Endothelial cell of umbilical vein (primary cell): ENCODE measurements around the gene OXSR1. TPM values are rescaled to one million over a fixed set of nuclear protein-coding genes. Genes with fewer than 3 reads are reported as not detected.

Experiments used
- BruUV-seq: library from RNA; stranded (reverse); fragments of 400-500 nt; replicated peaks from 2 replicates; lab custom pipeline; 2021; lab: Mats Ljungman, UMichigan
- CTCF ChIA-PET: fragments of 300-600, 350-600 bp; sonication (Branson Sonifier 250); formaldehyde crosslinking; loops from one replicate; lab custom pipeline; 2021; ENCODE audit warnings: antibody characterized with exemption, inconsistent platforms; lab: Charles Lee
- POLR2A ChIA-PET: fragments of 300-600, 350-600 bp; sonication (Branson Sonifier 250); formaldehyde crosslinking; loops from one replicate; lab custom pipeline; 2021; ENCODE audit warnings: antibody characterized with exemption, inconsistent platforms; lab: Charles Lee
- DNase-seq: peaks from one replicate; pipeline ENCODE4 v3.0.0-alpha.2; 2011; ENCODE audit warnings: low read depth, low spot score
- FAIRE-seq: peaks from 2 replicates; lab custom pipeline; 2011; peaks lifted over from hg19 to GRCh38; lab: Jason Lieb, UNC
- H2AFZ ChIP-seq: 2 replicates; pipeline ENCODE4 v1.6.0; 2012; ENCODE audit warnings: low read depth, low read length, control low read depth, inconsistent platforms
- H3K27ac ChIP-seq: 2 replicates; pipeline ENCODE4 v1.5.1; 2011; ENCODE audit warnings: low read depth, mild to moderate bottlenecking, control low read depth, low read length, moderate library complexity; ENCODE audit not compliant: insufficient read depth
- H3K27me3 ChIP-seq, 2 experiments: 2 replicates each; pipeline versions ENCODE4 v1.6.0 to v1.6.1; 2011; ENCODE audit warnings: low read length in 2 of 2, mixed read lengths in 1 of 2; ENCODE audit not compliant: control insufficient read depth in 2 of 2, insufficient read depth in 2 of 2
- H3K36me3 ChIP-seq, 2 experiments: 2 replicates in 1 of 2; 3 replicates in 1 of 2; pipeline ENCODE4 v1.5.1; 2011; ENCODE audit warnings: low read length in 2 of 2, mild to moderate bottlenecking in 1 of 2, moderate library complexity in 1 of 2; ENCODE audit not compliant: control insufficient read depth in 2 of 2, insufficient read depth in 2 of 2; ENCODE audit errors: extremely low read depth in 1 of 2
- H3K4me1 ChIP-seq: 3 replicates; pipeline ENCODE4 v1.5.1; 2011; ENCODE audit warnings: mild to moderate bottlenecking, low read length; ENCODE audit not compliant: control insufficient read depth, insufficient read depth; ENCODE audit errors: extremely low read depth
- H3K4me2 ChIP-seq: 2 replicates; pipeline ENCODE4 v1.6.1; 2011; ENCODE audit warnings: low read length, control low read depth, mixed read lengths; ENCODE audit not compliant: insufficient read depth
- H3K4me3 ChIP-seq, 3 experiments: fragments of 200-600 bp in 1 of 3; sonication (generic), shearing (Covaris generic) in 1 of 3; replicated peaks in 1 of 3; 2 replicates each; pipeline ENCODE4 v1.5.1; 2011 to 2016; ENCODE audit warnings: control low read depth in 3 of 3, low read length in 3 of 3, mild to moderate bottlenecking in 2 of 3, inconsistent platforms in 1 of 3, low read depth in 1 of 3, moderate library complexity in 1 of 3; ENCODE audit not compliant: insufficient read depth in 1 of 3
- H3K79me2 ChIP-seq: 2 replicates; pipeline ENCODE4 v1.6.0; 2012; ENCODE audit warnings: low read length, inconsistent platforms; ENCODE audit not compliant: control insufficient read depth, insufficient read depth
- H3K9ac ChIP-seq: replicated peaks from 2 replicates; pipeline ENCODE3; 2011; ENCODE audit warnings: low read length, control low read depth; ENCODE audit not compliant: insufficient read depth; ENCODE audit errors: extremely low read depth
- H3K9me1 ChIP-seq: replicated peaks from 3 replicates; pipeline ENCODE4 v1.6.0; 2011; ENCODE audit warnings: mild to moderate bottlenecking, low read length; ENCODE audit not compliant: control insufficient read depth, insufficient read depth; ENCODE audit errors: extremely low read depth
- H3K9me3 ChIP-seq: replicated peaks from 2 replicates; pipeline ENCODE4 v1.5.1; 2012; ENCODE audit warnings: low read length, inconsistent platforms; ENCODE audit not compliant: control insufficient read depth, insufficient read depth
- H4K20me1 ChIP-seq: replicated peaks from 2 replicates; pipeline ENCODE3; 2011; ENCODE audit warnings: mild to moderate bottlenecking, low read length; ENCODE audit not compliant: control insufficient read depth, insufficient read depth; ENCODE audit errors: extremely low read depth
- EZH2 ChIP-seq: IDR thresholded peaks from 2 replicates; pipeline ENCODE4 v1.6.1; 2012; ENCODE audit warnings: borderline replicate concordance, low read depth, mild to moderate bottlenecking, moderate library complexity, low read length, inconsistent platforms; ENCODE audit not compliant: severe bottlenecking
- FOS ChIP-seq: IDR thresholded peaks from 2 replicates; pipeline ENCODE4 v1.6.1; 2011; ENCODE audit warnings: mild to moderate bottlenecking, low read length, moderate library complexity, borderline replicate concordance; ENCODE audit not compliant: insufficient read depth
- GATA2 ChIP-seq: IDR thresholded peaks from 2 replicates; pipeline ENCODE4 v1.7.0; 2011; ENCODE audit warnings: low read depth, mild to moderate bottlenecking, moderate library complexity, mixed read lengths, low read length; ENCODE audit not compliant: insufficient read length, insufficient read depth
- JUN ChIP-seq: IDR thresholded peaks from 2 replicates; pipeline ENCODE4 v1.6.1; 2011; ENCODE audit warnings: borderline replicate concordance, low read depth; ENCODE audit not compliant: insufficient read length, insufficient read depth
- MYC ChIP-seq: IDR thresholded peaks from one replicate; pipeline ENCODE4 v1.6.1; 2011; ENCODE audit warnings: mild to moderate bottlenecking, low read depth, low read length
- POLR2A ChIP-seq: IDR thresholded peaks from 2 replicates; pipeline ENCODE4 v1.6.1; 2012; ENCODE audit warnings: low read depth, mild to moderate bottlenecking, control low read depth, low read length
- POLR2AphosphoS5 ChIP-seq: IDR thresholded peaks from 2 replicates; pipeline ENCODE4 v1.6.1; 2012; ENCODE audit warnings: low read depth, mild to moderate bottlenecking, control low read depth, low read length, moderate library complexity; ENCODE audit not compliant: insufficient read depth
- dilution Hi-C: fragments of 300-500 bp; cut with MboI; formaldehyde crosslinking; loops from one replicate; pipeline ENCODE4 v1.15.0; 2019; ENCODE audit warnings: low sequenced_read_pairs; ENCODE audit not compliant: extremely low pct_ligation_motif_present
- intact Hi-C: fragments of 100-400 bp; cut with micrococcal nuclease; formaldehyde crosslinking; loops from one replicate; pipeline ENCODE4 v1.10.0; 2022
- polyA plus RNA-seq, 4 experiments: library from polyadenylated mRNA; depleted of rRNA in 3 of 4; stranded (reverse) in 3 of 4; unstranded in 1 of 4; fragments of >200 nt; gene quantifications; 2 replicates each; pipeline versions ENCODE4 v1.2.1 to v1.2.3, GENCODE V29; 2011 to 2012; ENCODE audit warnings: missing spikeins in 1 of 4
- total RNA-seq: library from RNA; stranded (reverse); gene quantifications from 2 replicates; pipeline ENCODE4 v1.2.3, GENCODE V29; 2021
- TF ChIP-seq, protein P1 (sequence below): IDR thresholded peaks from 2 replicates; pipeline ENCODE4 v1.6.1; 2011; ENCODE audit not compliant: insufficient read depth, insufficient read length
- TF ChIP-seq, protein P2 (sequence below), 2 donors: IDR thresholded peaks; 1 replicate in 1 of 2; 2 replicates in 1 of 2; pipeline ENCODE4 v1.5.1; 2011; ENCODE audit warnings: low read length in 2 of 2, mild to moderate bottlenecking in 2 of 2, moderate library complexity in 2 of 2, control low read depth in 1 of 2, inconsistent platforms in 1 of 2, low read depth in 1 of 2; ENCODE audit not compliant: insufficient read depth in 1 of 2; ENCODE audit errors: extremely low read depth in 1 of 2

OXSR1 gene
- total and polyA plus RNA-seq, 2 donors (not counting 3 experiments of a cell fraction or from before 2014, with no cell fraction given), result 15.1 to 32.9 TPM

DNA sequence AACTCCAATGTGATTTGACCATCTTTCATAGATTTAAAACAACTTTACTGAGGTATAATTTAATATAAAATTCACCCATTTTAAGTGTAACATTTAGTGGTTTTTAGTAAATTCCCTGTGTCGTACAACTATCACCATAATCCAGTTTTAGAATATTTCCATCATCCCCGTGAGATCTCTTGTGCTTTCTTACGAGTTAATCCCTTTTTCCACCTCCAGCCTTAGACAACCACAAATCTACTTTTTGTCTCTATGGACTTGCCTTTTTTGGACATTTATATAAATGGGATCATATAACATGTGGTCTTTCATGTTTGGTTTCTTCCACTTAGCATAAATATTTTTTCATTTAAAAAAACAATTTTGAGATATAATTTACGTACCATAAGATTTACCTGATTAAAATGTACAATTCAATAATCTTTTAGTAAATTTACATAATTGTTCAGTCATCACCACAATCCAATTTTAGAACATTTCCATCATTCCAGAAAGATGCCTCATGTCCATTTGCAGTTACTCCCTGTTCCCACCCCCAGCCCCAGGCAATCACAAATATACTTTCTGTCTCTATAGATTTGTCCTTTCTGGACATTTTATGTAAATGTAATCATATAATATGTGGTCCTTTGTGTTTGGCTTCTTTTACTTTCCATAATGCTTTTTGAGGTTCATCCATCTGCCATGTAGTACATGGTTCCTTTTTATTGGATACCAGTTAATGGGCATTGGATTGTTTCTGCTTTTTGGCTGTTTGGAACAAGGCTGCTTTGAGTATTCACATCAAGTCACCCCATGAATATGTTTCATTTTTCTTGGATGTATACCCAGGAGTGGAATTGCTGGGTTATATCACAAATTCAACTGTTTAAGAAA, 3.1 kb downstream of the OXSR1 start:
- peaks cover 4% of the 10 kb centered on the region for H3K4me1 ChIP-seq
- no peak overlapping the region for H3K4me2 ChIP-seq
- no peaks in the 10 kb centered on the region for H3K36me3 ChIP-seq
- peaks cover 65% of the 10 kb centered on the region for H3K79me2 ChIP-seq
- CTCF ChIA-PET, result no interaction called here
- H3K9me3 ChIP-seq, result no peaks in the 10 kb centered on the region
- dilution Hi-C loops, result no loop called here
- no TSS peak for BruUV-seq
- no peak overlapping the region for H3K9ac ChIP-seq
- POLR2A ChIA-PET, result no interaction called here
- no peaks in the 10 kb centered on the region for H4K20me1 ChIP-seq
- intact Hi-C loops, result no loop called here
- no peak for DNase-seq
- H3K4me3 ChIP-seq, result no peak overlapping the region
- no peaks in the 10 kb centered on the region for H3K27me3 ChIP-seq
- H3K27ac ChIP-seq, result no peak overlapping the region
- H2AFZ ChIP-seq, result no peak overlapping the region
- TF ChIP-seq, protein P1, sequence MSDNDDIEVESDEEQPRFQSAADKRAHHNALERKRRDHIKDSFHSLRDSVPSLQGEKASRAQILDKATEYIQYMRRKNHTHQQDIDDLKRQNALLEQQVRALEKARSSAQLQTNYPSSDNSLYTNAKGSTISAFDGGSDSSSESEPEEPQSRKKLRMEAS, result no peak
- no peak for TF ChIP-seq JUN
- no peaks in the 10 kb centered on the region for H3K9me1 ChIP-seq
- FAIRE-seq, result no peak

DNA sequence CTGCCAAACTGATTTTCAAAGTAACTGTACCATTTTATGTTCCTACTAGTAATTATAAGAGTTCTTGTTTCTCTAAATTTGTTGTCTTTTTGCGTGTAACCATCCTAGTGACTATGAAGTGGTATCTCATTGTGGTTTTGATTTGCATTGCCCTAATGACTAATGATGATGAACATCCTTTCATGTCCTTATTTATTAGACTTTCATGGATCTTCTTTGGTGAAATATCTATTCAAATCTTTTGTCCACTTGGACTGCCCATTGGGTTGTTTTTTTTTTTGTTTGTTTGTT, 3.6 kb downstream of the OXSR1 start:
- H3K4me1 ChIP-seq, result peaks cover 4% of the 10 kb centered on the region
- CTCF ChIA-PET, result no interaction called here

More for the DNA sequence above, 3.6 kb downstream of the OXSR1 start:
- DNase-seq (no peak), FAIRE-seq (no peak)
- POLR2A ChIA-PET, result interaction anchor here (0.7 kb wide), 1 partner anchor 129 kb away, joined by 3 read pairs; no protein-coding TSS in a partner anchor
- Histone ChIP-seq H2AFZ (no peak overlapping the region), H3K4me2 (no peak overlapping the region), H3K4me3 (no peak overlapping the region), H4K20me1 (no peaks in the 10 kb centered on the region), H3K27ac (no peak overlapping the region), H3K36me3 (no peaks in the 10 kb centered on the region), H3K79me2 (peaks cover 66% of the 10 kb centered on the region), H3K27me3 (no peaks in the 10 kb centered on the region), H3K9me1 (no peaks in the 10 kb centered on the region), H3K9ac (no peak overlapping the region), H3K9me3 (no peaks in the 10 kb centered on the region)
- no TSS peak for BruUV-seq
- TF ChIP-seq GATA2 (no peak), JUN (no peak), EZH2 (no peak), FOS (no peak), POLR2AphosphoS5 (no peak), MYC (no peak), POLR2A (no peak)
- TF ChIP-seq, protein P1, result no peak
- TF ChIP-seq, protein P2, sequence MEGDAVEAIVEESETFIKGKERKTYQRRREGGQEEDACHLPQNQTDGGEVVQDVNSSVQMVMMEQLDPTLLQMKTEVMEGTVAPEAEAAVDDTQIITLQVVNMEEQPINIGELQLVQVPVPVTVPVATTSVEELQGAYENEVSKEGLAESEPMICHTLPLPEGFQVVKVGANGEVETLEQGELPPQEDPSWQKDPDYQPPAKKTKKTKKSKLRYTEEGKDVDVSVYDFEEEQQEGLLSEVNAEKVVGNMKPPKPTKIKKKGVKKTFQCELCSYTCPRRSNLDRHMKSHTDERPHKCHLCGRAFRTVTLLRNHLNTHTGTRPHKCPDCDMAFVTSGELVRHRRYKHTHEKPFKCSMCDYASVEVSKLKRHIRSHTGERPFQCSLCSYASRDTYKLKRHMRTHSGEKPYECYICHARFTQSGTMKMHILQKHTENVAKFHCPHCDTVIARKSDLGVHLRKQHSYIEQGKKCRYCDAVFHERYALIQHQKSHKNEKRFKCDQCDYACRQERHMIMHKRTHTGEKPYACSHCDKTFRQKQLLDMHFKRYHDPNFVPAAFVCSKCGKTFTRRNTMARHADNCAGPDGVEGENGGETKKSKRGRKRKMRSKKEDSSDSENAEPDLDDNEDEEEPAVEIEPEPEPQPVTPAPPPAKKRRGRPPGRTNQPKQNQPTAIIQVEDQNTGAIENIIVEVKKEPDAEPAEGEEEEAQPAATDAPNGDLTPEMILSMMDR (IDR thresholded peaks at IDR 0.05; ENCODE audit: extremely low read depth in 1 of 2, insufficient read depth in 1 of 2, low read depth in 1 of 2, low read length in 2 of 2), result no peak
- dilution Hi-C loops (no loop called here), intact Hi-C loops (no loop called here)
